Stimulated activated CD8-positive, alpha-beta memory T cell treated with anti-CD3 and anti-CD28 coated beads, Interleukin-4, amount 100 ng/mL, for 48 hours (primary cell): ENCODE measurements around the gene KLHL29.

ENCODE experiments used
- DNase-seq: peaks from one replicate; pipeline ENCODE4 v3.0.0-alpha.2; 2020

Gene KLHL29

DNA sequence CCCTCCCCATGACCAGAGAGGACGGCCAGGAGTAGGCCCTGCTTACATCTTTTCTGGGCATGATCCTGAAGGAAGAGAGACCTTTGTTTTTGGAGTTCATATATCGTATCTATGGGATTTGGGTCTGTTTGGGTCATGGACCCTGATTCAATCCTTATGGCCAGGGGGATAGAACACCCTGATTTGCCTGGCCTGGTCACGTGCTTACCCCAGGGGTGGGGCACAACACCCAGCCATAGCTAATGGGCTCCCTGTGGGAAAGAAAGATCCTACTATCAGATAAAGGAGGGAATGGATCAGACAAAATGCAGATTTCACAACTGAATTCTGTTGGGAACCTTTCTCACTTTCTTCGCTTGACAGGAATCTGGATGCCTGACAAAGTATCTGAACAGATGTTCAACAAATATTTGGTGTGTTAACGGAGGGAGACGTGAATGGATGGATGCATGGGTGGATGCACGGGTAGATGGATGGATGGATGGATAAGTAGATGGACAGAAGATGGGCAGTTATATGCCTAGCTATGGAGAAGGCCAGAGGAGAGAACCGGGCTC lies 155.9 kb downstream of the KLHL29 start:
- DNase-seq = no peak

DNA sequence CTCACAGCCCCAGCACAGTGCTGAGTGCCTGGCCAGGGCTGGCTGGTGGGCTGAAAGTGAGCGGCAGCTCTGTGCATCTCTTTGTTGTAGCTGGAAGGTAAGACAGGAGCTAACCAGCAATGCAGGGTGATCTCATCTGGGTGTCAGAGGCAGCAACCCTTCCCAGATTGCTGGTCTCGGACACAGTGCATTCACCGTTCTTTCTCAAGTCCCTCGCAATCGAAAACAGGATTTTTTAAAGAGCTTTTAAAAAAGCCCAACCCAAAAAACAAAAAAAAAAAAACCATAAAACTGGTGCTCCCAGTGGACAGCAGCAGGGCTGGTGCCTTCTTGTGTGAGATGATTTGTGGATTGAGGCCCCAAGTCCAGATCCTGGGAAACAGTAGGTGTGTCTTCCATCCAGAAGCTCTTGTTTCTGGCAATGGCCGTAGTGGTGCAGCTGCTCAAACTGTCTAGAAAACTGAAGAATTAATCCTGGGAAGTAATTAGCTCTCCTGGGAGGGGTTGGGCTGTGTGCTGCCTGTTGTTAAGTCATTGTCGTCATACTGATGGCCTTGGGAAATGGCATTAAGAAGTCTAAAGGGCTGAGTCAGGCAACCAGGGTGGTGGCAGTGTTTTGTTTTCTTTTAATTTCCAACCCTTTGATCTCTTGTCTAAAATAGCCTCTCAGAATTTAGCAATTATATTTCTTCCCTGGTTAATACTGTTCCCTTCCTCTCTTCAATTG lies 156.7 kb downstream of the KLHL29 start:
- no peak for DNase-seq

DNA sequence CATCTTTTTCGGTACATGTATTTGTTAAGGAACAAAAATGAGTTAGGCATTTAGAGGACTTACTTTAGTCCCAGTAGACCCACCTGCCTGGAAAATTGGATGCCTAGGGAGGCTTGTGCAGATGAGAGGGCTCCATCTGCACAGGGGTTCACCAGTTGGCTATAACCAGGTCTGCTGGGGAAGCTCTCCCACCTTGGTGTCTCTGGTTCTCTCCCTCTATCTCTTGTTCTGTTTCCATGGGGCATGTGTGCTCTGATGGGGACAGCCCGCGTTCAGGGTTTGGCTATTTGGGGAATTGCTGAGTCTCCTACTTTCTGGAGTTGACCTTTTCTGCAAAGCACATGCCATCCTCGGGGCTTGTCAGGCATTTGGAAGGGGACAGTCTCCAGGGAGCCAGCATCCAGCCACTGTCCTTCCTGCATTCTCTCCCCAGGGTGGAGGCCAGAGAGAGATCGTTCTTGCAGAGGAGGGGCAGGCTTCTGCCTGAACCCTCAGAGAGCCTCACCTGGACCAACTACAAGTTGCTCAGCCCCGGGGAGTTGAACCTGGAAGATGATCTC lies 157.3 kb downstream of the KLHL29 start:
- DNase-seq = no peak

DNA sequence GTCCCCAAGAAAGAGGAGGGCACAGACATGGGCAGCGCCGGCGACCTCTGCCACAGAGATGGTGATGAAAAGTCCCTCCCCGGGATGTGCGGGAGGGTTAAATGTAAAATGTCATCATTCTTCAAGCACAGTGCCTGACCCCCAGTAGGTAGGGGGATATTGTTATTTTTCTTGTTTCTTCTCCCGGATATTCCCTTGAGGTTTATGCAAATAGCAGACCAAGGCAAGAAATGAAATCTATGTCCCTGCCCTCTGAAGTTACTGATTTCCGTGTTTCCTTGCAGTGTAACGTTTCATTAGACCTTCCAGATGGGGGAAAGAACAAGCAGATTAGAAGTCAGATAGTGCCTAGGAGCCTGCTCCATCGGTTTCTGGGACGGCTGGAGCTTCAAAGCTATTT lies 158.3 kb downstream of the KLHL29 start:
- no peak for DNase-seq

DNA sequence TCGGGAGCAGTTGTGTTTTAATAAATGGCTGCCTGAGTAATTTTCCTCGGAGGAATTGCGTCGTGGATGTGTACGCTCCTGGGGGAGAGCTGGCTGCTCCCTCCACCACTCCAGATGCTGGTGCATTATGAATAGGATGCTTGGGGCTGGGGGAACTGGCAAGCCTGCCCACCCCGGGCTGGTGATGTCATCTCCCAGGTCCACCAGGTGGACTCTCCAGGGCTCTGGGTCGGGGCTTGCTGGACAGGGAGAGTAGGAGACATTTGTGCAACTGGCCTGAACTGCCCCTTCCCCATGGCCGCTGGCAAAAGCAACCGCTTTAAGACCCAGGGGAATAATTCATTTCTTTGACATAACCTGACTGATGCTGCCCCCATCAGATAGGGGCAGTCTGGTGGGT lies 158.7 kb downstream of the KLHL29 start:
- DNase-seq = no peak

DNA sequence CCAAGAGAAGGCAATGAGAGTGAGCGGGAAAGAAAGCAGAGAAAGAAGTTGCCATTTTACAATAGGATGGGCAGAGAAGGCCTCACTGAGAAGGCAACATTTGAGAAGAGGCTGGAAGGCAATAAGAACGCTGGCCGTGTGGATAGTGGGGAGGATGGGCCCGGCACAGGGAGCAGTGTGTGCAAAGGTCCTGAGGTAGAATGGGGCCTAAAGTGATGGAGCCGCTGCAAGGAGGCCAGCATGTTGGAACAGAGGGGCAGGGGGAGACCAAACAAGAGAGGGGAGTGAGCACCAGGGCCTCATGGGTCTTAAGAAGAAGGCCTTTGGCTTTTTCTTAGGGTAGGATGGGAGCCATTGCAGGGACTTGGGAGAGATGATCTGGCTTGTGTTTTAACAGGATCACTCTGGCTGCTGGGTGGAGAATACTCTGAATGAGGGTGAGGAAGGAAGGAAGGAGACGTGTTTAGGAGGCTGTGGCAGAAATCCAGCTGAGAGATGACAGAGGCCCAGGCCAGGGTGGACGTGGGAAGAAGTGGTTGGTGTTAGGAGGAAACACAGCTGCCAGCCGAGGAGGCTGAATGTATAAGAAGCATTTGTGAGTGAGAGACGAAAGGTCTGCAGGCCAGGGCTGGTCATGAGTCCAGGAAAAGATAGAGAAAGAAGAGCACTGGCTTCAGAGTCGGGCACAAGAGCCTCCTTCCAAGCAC lies 159.8 kb downstream of the KLHL29 start:
- no peak for DNase-seq

DNA sequence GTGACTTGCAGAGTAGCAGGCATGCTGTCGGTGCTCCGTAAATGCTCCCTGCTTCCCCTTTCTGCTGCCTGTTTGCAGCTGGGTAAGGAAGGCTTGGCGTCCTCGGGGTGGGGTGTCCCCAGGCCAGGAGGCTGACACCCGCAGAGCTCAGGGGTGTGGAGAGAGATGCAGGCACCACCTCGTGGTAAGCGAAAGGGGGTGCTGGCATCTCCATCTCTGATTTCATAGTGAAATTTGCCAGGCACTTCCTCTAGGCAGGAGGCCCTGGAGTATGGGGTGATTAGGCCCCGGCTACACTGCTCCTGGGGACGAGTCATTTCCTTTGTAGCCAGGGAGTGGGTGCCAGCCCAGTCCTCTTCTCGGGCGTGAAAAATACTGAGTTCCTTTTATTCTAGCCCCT lies 160.4 kb downstream of the KLHL29 start:
- no peak for DNase-seq

DNA sequence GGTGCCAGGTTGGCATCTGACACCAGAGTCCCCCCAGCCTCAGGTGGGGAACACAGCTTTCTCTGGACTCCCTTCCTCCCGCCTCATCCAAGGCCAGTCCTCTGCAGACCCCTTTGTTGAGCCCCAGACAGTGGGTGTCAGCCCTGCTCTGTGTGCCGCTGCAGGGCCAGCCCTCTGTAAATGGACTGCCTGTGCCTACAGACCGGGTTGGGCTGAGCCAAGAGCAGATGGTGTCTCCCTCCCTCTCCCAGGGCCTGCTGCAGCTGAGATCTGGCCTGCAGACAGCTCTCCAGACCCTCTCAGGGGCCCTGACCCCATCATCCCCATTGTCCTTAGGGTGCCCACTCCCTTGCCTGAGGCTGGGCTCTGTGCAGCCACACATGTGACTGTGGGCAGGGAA lies 160.8 kb downstream of the KLHL29 start:
- no peak for DNase-seq

DNA sequence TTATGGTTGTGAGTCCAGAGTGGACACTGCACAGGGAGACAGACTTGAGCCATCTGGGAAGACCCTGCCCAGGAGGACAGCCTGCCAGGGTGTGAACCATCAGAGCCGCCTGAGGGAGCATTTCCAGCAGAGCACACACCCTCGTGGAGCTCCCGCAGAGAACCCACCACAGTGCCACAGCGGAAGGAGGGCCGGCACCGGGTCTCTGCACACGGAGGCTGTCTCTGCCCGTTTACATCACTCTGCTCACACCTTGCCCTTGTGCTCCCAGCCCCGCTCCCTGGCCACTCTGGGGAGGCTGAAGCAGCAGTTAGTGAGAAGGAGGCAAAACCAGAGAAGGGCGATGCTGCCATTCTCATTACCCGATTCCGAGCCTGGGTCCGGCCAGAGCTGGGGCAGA lies 161.9 kb downstream of the KLHL29 start:
- no peak for DNase-seq

DNA sequence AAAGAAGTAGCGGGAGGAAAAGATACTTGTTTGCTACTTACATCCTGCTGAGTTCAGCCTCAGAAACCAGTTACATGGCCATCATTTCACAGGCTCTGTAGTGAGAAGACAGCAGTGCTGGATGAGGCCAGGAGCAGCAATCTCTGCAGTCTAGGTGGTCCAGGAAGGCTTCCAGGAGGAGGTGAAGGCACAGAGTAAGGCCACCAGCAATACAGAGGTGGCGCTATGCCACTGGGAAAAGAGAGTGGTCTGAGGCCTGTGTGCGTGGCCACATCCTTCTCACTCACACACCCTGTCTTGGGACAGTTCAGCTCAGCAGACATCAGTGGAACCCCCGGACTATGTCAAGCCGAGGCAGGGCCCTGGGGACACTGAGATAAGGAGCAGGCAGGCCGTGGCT lies 162.7 kb downstream of the KLHL29 start:
- no peak for DNase-seq

DNA sequence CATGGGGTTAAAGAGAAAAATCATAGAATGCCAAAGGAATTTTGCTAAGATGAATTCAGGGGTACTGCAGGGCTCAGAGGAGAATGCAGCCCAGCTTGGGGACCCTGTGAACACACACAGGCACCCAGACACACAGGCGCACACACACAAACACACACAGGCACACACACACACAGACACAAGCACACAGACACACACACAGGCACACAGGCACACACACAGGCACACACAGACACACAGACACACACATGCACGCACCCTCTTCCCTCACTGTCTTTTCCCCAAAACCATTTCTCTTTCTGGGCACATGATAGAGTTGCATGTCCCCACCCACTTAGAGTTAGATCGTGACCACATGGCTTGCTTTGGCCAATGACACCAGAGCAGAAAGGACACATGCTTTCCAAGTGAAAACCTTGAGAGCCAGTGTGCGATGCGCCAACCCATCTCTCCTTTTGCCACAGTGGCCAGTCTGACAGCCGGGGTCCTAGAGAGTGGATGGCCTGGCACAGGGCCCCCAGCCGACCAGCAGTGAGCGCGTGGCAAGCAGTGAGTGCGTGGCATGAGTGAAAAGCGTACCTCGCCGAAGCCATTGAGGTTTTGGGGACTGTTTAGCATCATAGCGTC lies 163.3 kb downstream of the KLHL29 start:
- DNase-seq = no peak

DNA sequence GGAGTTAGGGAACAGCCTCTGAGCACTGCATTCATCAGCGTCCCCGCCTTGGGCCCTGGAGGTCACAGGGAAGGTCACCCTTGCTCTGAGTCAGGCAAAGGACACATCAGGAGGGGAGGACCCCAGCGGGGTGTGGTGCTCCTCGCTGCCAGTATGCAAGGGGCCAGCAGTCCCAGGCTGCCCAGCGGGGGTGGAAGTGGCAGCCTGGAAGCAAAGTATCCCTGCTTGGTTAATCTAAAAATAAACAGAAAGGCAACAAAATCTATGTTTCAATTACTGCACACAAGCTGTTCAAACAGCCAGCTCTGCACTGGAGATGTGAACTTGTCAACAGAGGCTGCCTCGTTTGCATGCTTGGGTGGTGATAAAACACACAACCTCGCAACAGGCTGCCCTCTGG lies 164.1 kb downstream of the KLHL29 start:
- no peak for DNase-seq

DNA sequence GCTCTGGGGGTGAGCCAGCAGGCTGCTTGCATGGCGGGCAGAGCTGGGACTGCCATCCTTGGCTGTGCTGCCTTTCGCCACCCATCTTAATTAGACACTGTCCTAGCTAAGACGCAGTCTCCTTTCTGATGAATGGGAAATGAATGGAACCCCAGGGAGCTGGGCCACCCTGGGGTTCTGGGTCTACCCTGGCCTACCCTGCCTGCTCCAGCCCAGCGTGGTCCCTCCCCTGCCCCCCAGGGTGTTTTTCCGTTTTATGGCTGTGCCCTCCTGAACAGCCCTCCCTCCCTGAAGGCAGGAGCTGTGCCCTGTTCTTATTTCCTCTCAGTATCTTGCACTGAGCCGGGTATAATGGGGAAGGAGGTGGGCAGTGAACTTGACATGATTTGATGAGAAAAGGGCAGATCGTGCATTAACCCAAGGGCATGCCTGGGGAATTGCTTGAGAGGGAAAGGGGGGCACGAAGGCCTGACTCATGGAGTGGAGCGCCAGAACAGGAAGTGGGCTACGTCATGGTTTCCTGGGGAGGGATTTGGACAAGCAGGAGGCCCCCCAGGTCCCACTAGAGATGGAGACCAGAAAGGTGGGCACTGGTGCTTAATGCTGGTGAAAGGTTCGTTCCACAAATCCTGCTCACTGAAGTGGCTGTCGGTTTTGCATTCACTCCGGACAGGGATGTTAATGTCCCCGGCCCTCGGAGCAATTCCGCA lies 165.0 kb downstream of the KLHL29 start:
- no peak for DNase-seq

DNA sequence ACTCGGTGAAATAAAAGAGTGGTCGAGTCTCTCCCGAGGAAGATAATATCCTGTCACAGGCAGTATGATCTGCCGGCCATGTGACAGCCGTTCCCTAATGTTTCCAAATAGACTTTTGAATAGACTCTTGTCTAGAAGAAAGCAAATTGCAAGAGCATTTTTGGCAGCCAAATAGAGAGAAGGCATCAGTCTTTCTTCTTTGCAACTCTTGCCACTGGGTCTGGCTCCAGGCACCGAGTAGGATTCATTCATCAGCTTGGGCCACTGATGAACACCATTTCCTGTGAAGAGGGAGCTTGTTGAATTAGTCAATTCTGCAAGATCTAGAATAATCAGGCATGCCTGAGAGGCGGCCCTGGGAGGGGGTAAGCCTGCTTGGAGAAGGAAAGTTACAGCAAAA lies 165.6 kb downstream of the KLHL29 start:
- no peak for DNase-seq

DNA sequence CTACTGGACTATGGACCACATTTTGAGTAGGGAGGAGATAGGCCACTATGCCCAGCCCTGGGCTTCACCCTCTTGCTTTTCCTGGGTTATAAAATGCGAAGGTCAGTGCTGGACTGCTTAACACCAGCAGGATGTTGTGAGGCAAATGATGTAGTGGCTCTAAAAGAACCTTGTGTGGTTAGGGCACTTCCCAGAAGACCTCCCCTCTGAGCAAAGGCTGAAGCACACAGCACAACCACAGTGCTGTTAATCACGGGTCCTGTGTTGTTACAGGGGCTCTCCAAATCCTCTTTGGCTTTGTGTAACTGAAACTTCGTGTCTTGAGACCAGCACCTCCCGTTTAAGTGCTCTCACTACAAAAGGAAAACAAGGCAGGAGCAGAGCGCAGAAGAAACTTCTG lies 166.9 kb downstream of the KLHL29 start:
- no peak for DNase-seq

DNA sequence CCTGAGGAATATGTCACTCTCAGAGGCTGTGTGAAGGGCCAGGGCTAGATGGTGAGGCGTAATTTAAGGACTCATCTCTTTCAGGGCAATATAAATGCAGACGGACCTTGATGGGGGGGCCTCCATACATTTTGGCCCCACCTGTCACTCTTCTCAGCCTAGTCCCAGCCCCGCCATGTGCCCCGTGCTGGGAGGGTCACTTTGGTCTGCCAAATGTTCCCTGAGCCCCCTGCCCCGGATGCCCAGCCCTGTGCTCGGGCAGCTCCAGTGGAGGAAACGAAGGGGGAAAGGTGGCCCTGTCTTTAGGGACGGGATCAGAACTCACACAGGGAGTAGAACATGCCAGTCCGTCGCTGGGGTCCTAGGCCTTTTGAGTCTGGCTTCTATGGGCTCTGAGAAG lies 168.6 kb downstream of the KLHL29 start:
- no peak for DNase-seq

DNA sequence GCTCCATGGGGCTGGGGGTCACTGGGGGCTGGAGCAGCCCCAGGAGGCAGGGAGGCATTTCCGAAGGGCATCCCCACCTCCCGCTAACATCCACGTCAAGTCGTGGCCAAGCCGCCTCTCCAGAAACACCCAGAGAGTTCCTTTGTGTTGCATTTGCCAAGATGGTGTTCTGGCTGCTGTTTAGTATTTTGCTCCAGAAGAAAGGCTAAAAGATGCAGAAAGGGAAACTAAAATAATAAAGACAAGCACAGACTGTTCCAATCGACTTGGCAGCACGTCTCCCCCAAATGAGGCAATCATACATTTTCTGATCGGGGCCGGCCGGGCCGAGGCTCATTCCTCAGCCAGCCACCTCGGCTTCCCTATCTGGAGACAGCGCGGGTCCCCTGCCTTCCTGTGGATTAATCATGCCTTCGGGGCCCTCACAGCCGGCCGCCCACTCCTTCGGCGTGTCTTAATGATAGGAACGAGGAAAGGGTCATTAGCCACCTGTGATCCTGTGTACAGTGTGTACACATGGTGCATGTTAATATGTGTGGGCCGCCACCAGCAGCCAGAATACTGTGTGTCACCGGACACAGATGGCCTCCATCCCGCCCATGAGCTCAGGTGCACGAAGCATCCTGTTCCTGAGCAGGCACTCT lies 169.2 kb downstream of the KLHL29 start:
- no peak for DNase-seq

DNA sequence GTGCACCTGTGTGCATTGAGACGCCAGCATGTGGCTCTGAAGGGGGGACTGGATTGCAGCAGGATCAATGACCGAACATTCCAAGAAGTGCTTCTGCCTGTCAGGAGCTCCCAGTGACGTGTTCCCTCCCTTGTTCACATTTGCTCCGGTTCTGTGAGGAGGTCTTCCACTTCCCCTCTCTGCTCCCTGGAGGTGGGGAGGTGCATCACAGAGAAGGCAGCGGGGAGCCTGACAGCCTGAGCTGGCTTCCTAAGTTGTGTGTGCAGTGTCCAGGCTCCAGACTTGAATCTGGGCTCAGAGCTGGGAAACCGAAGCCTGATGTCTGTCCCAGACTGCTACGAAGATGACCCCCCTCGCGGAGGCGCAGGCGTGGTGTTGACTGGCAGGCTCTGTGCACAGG lies 171.0 kb downstream of the KLHL29 start:
- no peak for DNase-seq

DNA sequence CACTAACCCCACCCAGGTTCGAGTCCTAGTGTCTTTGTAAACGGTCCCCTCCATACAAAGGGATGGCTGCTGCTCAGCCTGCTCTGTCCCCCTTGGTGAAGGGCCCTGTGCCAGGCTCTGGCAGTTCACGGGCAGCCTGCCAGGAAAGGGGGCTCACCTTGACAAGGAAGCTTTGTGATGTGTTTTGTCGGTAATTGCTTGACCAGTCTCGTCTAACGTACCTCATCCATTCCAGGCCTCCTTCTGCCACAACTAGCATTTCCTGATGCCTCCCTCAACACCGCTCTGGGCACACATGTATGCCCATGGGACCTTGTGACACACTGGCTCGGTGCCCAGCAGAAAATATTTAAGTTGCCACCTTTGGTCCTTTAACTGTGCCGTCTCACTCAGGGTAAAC lies 171.9 kb downstream of the KLHL29 start:
- no peak for DNase-seq

DNA sequence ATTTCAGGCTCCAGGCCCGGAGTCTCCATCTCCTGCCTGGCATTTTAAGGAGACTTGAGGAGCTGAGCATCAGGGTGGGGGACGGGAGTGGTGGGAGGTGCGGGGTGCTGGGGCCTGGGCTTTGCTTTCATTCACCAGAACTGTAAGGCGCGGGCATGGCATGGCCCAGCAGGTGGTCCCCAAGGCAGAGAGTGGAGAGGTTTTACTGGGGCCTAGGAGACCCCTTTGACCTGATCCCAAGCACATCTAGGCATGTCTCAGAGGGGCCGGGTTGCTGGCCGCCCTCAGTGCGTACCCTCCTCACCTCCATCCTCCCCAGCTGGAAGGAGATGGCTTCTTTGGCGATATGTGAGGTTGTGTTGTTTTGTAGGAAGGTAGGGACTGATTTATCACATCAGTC lies 172.5 kb downstream of the KLHL29 start:
- DNase-seq = no peak

DNA sequence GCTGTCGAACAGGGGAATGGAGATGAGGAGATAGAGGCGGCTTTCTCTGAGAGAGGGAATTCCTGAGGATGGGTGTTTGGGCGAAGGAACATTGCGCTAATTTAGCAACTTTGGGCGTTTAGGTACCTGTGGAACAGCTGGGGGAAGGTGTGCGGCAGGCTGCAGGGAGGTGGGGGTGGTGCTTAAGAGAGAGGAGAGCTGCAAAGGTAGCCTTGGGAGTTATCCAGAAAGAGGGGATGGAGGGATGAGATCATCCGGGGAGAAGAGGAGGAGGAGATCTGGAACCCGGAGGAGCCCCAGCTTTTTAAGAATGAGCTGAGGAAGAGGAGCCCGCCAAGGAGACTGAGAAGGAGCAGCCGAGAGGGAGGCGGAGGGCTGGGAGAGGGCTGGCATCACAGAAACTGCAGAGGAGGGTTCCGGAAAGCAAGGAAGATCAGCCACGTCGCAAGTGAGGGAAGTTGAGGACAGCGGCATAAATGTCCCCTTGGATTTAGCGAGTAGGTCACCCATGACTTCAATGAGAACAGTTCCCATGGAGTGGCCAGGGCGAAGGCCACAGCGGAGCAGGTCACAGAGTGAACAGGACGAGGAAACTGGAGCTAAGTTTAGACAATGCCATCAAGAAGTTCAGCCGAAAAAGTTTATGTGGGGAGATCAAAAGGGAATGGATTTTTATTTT lies 174.7 kb downstream of the KLHL29 start:
- no peak for DNase-seq

DNA sequence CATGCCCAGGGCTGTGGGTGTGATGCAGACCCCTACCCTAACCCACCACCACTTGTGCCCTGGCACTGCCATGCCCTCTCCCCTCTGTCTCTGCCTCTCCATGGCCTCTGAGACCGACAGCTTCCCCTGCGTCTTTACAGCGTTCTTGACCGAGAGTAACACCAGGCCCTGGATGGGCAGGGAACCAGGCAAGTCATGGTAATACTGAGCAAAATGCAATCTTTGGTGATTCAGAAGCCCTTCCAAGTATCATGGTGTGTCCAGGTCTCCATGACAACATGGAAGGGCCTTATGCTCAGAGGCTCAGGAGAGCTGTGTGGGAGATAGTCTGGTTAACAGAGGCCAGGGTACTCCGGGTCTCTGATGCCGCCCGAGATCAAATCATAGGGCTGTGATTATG lies 176.1 kb downstream of the KLHL29 start:
- DNase-seq = no peak
